Stimulated activated effector memory CD8-positive, alpha-beta T cell treated with anti-CD3 and anti-CD28 coated beads, Interleukin-12 subunit alpha, Interleukin-12 subunit beta, amount 100 ng/mL, for 72 hours (primary cell): ENCODE data around the gene PHLDA2.
A peak's percentile ranks its signal among the peaks of the same experiment; 100 is the strongest.

ENCODE experiments used
- ATAC-seq: fragments of 150-1000 bp; cut with Tn5 transposase; 2 replicates; pipeline ENCODE4 v1.10.0; 2021
- DNase-seq, 2 donors: peaks; one replicate each; pipeline ENCODE4 v3.0.0; 2021 to 2022; ENCODE audit warnings: low spot score in 2 of 2
- H3K27ac Mint-ChIP-seq: one replicate; pipeline ENCODE4 v1.8.0; 2022; ENCODE audit warnings: mild to moderate bottlenecking, mixed read lengths
- H3K36me3 Mint-ChIP-seq: one replicate; pipeline ENCODE4 v1.8.0; 2022; ENCODE audit warnings: mild to moderate bottlenecking, mixed read lengths
- H3K4me1 Mint-ChIP-seq: one replicate; pipeline ENCODE4 v1.8.0; 2022; ENCODE audit warnings: mixed read lengths
- H3K4me3 Mint-ChIP-seq: one replicate; pipeline ENCODE4 v1.8.0; 2022; ENCODE audit warnings: mild to moderate bottlenecking, mixed read lengths
- H3K9me3 Mint-ChIP-seq: one replicate; pipeline ENCODE4 v1.8.0; 2022; ENCODE audit warnings: mixed read lengths

Gene PHLDA2

DNA sequence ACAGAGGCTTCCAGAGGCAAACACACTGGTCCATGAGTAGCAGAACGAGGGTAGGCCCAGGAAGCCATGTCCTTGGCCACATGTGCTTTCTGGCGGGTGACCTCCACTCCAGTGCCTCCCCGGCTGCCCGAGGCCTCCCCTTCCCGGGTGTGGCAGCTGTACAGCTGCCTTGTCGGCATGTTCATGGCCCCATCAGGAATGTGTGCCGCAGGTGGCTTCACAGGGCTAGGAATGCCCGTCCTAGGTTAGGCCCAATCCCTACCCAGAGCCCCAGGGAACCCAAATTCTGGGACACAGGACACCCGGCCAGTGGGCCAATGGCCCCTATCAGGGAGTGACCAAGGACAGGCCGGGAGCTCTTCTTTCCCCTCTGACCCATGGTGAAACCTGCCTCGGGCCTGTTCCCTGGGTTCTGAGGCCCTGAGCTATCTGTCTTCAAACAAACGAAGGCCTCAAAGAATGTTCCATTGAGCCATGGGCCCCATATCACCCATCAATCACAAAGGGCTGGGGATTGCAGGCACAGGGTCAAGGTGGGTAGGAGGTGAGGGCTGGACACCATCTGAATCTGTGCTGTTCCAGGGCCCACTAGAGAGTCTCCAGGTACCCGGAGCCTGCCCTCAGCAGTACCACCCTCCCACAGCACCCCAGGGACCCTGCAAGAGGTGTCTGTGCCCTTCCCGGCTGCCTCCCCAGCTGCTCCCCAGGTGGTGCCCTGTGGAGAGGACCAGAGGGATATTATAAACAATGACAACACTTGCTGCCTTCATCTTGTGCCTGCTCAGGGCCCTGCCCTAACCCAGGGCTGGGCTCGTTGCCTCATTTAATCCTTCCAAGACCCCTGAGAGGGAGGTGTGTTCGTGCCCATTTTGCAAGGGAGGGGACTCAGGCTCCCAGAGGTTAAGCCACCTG, 39.6 kb downstream of the PHLDA2 start:
- DNase-seq (no peak), ATAC-seq (no peak)
- H3K27ac Mint-ChIP-seq: no peak overlapping the region
- no peak overlapping the region for H3K4me3 Mint-ChIP-seq
- H3K9me3 Mint-ChIP-seq: no peaks in the 10 kb centered on the region
- peaks cover 42% of the 10 kb centered on the region for H3K4me1 Mint-ChIP-seq
- peaks cover 5% of the 10 kb centered on the region for H3K36me3 Mint-ChIP-seq

DNA sequence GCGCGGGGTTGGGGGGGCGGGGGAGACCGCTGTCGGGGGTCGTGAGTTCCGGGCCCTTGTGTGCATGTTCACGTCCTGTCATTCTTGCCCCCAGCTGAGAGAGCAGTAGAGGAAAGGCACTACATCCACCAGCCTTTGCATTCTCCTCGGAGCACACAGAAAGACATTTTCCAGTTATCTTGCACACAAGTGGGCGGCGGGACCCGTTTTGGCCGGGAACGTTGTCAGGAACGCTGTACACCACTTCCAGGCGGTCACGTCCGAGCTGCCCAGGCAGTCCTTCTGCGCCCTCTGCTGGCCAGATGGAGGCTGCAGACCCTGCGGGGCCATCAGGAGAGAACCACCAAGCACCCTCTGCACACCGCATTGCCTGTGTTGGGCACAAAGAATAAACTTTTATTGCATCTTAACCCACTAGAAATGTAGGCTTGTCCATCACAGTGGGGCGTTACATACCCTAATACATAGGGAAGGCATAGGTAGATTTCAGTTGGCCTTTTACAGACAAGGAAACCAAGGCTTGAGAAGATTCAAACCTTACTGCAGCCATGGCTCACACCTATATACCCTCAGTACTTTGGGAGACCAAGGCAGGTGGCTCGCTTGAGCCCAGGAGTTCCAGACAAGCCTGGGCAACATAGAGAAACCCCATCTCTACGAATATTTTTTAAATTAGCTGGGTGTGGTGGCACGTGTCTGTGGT, 40.8 kb downstream of the PHLDA2 start:
- Mint-ChIP-seq H3K9me3 (no peaks in the 10 kb centered on the region), H3K4me1 (peaks cover 42% of the 10 kb centered on the region), H3K4me3 (peak overlapping the region; percentile 43), H3K27ac (no peak overlapping the region), H3K36me3 (peaks cover 5% of the 10 kb centered on the region)
- peak; percentile 93 to 94 for DNase-seq
- ATAC-seq: peak; percentile 47

DNA sequence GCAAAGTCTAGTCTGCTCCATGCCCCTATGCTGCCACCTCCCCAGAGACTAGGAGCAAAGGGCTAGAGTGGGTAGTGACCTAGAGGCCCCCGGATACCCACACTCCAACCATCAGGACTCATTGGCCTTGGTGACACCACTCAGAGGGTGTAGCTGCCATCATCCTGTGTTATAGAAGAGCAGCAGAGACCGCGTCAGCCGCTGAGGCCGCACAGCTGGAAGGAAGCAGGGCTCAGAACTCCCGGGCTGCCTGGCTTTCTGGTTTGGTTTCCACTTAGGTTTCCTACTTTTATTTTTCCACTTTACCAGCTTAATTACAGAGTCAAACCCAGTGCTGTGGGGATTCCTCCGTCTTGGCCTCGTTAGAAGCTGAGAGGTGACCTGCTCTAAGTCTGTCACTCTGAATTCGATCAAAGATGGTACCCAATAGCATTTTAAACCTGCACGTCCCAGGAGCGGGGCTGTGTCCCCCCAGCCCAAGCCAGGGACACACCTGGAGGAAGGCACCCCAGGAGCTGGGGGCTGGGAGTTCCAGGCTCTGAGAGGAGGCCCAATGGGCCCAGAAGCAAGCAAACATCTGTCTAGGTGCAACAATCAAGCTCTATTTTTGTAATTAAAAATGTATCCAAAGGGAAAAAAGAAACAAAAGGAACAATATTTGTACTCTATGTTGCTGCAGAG, 41.6 kb downstream of the PHLDA2 start:
- peak overlapping the region; percentile 43 for H3K4me3 Mint-ChIP-seq
- peaks cover 36% of the 10 kb centered on the region for H3K4me1 Mint-ChIP-seq
- DNase-seq (no peak), ATAC-seq (no peak)
- H3K9me3 Mint-ChIP-seq: no peaks in the 10 kb centered on the region
- H3K27ac Mint-ChIP-seq: no peak overlapping the region
- peaks cover 13% of the 10 kb centered on the region for H3K36me3 Mint-ChIP-seq

DNA sequence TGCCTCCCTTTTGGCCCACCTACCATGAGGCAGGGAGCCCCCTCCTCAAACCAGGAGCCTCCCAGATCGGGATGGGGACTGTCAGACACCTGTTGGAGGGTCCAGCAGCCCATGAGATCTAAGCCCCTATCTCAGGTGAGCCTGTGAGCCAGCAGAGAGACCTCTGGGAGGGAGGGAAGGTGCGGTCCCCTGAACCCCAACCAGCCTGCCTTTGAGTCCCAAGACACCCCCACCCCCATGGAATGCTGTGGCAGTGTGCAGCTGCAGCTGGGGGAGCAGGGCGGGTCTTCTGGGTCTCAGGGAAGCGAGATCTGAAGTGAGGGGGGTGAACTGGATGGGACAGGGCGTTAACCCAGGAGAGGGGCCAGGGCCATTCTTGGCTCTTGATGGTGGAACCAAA, 42.3 kb downstream of the PHLDA2 start:
- no peak overlapping the region for H3K27ac Mint-ChIP-seq

DNA sequence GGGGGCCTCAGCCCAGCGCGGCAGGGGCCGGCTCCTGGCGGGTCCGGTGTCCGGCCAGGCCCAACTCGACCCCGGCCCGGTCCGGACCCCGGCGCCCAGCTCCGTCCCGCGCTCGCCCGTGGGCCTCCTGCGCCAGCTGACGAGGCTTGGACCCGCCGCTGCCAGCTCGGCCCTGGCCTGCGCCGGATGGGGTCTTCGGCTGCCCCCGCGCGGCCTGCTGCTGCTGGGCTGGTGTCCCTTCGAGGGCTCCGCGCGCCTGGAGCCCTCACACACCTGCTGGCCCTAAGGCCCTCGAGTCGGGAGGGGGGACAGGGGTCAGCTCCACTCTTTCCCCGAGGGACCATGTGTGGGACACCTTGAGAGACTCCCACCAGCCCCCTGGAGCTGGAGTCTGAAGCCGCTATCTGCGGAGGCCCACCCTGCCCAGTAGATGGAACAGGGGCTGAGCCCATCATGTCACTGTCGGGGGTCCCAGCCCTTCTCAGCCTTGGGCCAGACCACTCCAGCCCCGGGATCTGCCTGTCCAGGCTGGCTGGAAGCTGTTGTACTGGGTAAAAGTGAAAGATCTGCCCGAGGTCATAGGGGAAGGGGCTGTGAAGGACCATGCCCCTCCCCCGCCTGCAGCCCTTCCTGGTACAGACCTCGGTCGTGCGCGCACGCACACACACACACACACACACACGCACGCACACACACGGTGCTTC, 42.9 kb downstream of the PHLDA2 start:
- peak overlapping the region; percentile 43 for H3K4me3 Mint-ChIP-seq
- H3K36me3 Mint-ChIP-seq: peaks cover 14% of the 10 kb centered on the region
- DNase-seq: no peak
- H3K9me3 Mint-ChIP-seq: no peaks in the 10 kb centered on the region
- no peak overlapping the region for H3K27ac Mint-ChIP-seq
- ATAC-seq: peak; percentile 1
- H3K4me1 Mint-ChIP-seq: peaks cover 26% of the 10 kb centered on the region

More for the DNA sequence above, 42.3 kb downstream of the PHLDA2 start:
- ATAC-seq: no peak
- peaks cover 31% of the 10 kb centered on the region for H3K4me1 Mint-ChIP-seq
- peaks cover 14% of the 10 kb centered on the region for H3K36me3 Mint-ChIP-seq
- no peaks in the 10 kb centered on the region for H3K9me3 Mint-ChIP-seq
- no peak for DNase-seq
- peak overlapping the region; percentile 43 for H3K4me3 Mint-ChIP-seq

DNA sequence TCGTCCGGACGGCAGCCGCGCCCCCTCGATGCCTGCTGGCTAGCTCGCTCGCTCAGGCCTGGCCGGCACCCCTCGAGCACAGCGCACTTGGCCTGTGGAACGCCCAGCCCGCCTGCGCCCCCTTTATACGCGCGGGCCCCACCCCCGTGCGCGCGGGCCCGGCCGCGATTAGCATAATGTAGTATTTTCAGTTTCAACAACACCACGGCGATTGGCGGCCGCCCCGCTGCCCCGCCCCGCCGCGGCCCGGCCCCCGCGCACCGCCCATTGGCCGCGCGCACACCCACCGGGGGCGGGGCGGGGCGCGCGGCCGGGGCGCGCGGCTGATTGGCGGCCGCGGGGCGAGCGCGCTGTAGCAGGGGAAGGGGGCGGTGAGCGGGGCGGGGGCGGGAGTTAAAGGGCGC, 43.5 kb downstream of the PHLDA2 start, which contains the start of gene CDKN1C:
Gene CDKN1C (minus strand): TSS at position 98 of the 404 bp plus-strand sequence. CDS start 319 bp downstream, outside the sequence.
- ATAC-seq: peak; percentile 86
- Mint-ChIP-seq H3K27ac (no peak within 1 kb of the TSS), H3K9me3 (no peaks in the 10 kb centered on the region), H3K36me3 (peaks cover 14% of the 10 kb centered on the region), H3K4me1 (peaks cover 26% of the 10 kb centered on the region), H3K4me3 (peak within 1 kb of the TSS; percentile 83)
- peak; percentile 74 to 88 for DNase-seq

DNA sequence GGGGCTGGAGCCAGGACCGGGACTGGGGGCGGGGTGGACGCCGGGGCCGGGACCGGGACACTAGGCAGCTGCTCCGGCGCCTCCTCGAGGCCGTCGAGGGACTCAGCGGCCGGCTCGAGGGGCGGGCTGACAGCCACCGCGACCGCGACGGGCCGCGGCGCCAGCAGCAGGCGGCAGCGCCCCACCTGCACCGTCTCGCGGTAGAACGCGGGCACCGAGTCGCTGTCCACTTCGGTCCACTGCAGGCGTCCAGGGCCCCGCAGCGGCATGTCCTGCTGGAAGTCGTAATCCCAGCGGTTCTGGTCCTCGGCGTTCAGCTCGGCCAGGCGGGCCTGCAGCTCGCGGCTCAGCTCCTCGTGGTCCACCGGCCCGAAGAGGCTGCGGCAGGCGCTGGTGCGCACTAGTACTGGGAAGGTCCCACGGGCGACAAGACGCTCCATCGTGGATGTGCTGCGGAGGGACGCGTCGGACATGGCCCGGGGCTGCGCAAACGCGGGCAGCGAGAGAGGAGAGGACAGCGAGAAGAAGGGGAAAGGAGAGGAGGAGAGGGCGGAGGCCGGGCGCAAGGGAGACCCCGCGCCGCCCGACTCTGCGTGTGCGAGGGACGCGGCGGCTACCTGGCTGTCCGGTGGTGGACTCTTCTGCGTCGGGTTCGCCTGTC, 44.1 kb downstream of the PHLDA2 start:
- peak in 1 of 2 donors; percentile 68 for DNase-seq

DNA sequence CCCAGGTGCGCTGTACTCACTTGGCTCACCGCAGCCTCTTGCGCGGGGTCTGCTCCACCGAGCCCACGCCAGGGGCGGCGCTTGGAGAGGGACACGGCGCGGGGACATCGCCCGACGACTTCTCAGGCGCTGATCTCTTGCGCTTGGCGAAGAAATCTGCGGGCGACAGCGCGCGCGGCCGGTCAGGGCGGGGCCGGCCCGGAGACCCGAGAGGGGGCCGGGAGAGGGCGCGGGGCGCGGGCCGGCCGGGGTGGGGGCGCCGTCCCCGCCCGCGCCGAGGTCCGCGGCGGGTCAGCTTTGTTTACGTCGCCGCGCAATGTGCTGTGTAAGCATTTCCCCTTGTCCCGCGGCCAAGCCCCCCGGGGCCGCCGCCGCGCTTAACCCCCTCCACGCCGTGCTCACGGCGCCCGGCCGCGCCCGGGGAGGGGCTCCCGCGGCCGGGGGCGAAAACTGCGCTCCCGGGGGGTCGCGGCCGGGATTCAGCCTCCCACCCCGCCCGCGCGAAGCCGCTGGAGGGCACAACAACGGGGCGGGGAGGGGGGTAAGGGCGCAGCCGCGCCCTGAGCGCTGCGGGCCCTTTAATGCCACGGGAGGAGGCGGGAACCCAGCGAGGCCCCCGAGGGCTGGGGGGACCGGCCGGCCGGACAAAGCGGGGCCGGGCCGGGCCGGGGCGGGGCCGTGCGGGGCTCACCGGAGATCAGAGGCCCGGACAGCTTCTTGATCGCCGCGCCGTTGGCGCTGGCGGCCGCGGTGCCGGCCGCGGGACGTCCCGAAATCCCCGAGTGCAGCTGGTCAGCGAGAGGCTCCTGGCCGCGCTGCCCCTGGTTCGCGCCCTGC, 45.0 kb downstream of the PHLDA2 start:
- ATAC-seq (no peak), DNase-seq (no peak)
- Mint-ChIP-seq H3K9me3 (no peaks in the 10 kb centered on the region), H3K4me1 (peaks cover 26% of the 10 kb centered on the region), H3K27ac (no peak overlapping the region), H3K36me3 (peaks cover 14% of the 10 kb centered on the region), H3K4me3 (peak overlapping the region; percentile 54)

More for the DNA sequence above, 44.1 kb downstream of the PHLDA2 start:
- peak; percentile 35 for ATAC-seq
- H3K27ac Mint-ChIP-seq: no peak overlapping the region
- no peaks in the 10 kb centered on the region for H3K9me3 Mint-ChIP-seq
- H3K4me1 Mint-ChIP-seq: peaks cover 26% of the 10 kb centered on the region
- peaks cover 14% of the 10 kb centered on the region for H3K36me3 Mint-ChIP-seq
- peak overlapping the region; percentile 83 for H3K4me3 Mint-ChIP-seq

DNA sequence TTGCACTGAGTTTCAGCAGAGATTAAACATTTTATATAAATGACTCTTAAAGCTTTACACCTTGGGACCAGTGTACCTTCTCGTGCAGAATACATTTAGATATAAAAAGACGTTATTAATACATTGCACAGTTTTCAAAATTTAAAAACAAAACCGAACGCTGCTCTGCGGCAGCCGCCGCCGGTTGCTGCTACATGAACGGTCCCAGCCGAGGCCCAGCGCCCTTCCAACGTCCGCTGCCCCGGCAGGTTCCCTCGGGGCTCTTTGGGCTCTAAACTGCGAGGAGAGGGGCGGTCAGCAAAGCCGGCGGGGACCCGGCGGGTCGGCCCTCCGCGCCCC, 45.6 kb downstream of the PHLDA2 start:
- no peak for DNase-seq
- Mint-ChIP-seq H3K27ac (no peak overlapping the region), H3K4me1 (peaks cover 26% of the 10 kb centered on the region), H3K36me3 (peaks cover 14% of the 10 kb centered on the region), H3K4me3 (peak overlapping the region; percentile 54), H3K9me3 (no peaks in the 10 kb centered on the region)
- ATAC-seq: no peak

DNA sequence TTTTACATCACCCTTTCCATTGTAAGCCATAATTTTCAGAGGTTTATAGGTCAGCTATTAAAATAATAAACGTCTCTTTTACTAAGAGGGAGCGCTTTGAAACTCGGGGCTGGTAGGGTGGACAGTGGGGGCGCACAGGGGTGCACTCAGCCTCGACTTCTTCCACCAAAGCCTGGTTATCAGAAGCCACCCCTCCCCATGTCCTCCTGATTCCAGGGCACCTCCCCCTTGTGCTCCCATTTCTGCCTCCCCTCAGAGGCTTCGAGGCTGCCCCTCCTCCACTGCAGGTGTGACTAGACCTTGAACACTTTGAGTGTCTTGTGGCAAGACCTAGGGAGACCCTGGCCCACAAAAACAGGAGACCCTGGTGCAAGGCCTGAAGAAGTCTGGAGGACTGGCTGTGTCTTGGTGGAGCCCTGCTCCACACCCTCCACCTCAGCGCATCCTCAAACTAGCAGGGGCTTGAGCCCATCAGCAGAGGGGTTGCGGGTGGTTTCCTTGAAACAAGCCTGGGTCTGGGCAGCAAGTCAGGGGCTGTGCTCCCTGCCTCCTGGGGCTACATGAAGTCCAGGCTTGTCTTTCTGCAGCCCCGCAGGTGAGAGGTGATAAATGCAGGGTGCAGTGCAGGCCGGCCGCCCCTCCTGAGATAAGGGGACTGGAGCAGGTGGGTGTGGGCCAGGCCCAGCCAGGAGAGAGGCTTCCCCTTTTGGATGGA, 46.7 kb downstream of the PHLDA2 start:
- peaks cover 18% of the 10 kb centered on the region for H3K4me1 Mint-ChIP-seq
- peaks cover 14% of the 10 kb centered on the region for H3K36me3 Mint-ChIP-seq
- H3K27ac Mint-ChIP-seq: no peak overlapping the region
- H3K4me3 Mint-ChIP-seq: peak overlapping the region; percentile 54
- H3K9me3 Mint-ChIP-seq: no peaks in the 10 kb centered on the region
- ATAC-seq (no peak), DNase-seq (no peak)

DNA sequence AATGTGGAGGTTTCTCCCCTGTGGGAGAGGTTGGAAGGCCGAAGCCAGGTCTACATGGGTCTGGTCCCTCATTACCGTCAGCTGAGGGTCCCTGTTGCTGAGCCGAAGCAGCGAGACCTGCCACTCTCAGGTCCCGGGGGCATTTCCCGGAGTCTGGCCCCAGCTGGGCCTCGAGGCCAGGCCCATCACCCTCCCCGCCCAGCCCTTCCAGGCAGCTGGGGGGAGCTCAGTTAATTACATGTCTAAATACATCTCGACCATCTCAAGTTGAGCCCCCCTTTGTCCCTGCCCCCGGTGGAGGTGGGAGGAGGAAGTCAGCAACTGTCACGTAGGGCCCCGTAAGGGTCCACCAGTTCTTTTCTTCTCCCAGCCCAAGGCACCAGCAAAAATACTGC, 47.2 kb downstream of the PHLDA2 start:
- H3K36me3 Mint-ChIP-seq: peaks cover 14% of the 10 kb centered on the region
- H3K4me3 Mint-ChIP-seq: no peak overlapping the region
- no peaks in the 10 kb centered on the region for H3K9me3 Mint-ChIP-seq
- DNase-seq (no peak), ATAC-seq (no peak)
- no peak overlapping the region for H3K27ac Mint-ChIP-seq
- H3K4me1 Mint-ChIP-seq: peaks cover 12% of the 10 kb centered on the region

DNA sequence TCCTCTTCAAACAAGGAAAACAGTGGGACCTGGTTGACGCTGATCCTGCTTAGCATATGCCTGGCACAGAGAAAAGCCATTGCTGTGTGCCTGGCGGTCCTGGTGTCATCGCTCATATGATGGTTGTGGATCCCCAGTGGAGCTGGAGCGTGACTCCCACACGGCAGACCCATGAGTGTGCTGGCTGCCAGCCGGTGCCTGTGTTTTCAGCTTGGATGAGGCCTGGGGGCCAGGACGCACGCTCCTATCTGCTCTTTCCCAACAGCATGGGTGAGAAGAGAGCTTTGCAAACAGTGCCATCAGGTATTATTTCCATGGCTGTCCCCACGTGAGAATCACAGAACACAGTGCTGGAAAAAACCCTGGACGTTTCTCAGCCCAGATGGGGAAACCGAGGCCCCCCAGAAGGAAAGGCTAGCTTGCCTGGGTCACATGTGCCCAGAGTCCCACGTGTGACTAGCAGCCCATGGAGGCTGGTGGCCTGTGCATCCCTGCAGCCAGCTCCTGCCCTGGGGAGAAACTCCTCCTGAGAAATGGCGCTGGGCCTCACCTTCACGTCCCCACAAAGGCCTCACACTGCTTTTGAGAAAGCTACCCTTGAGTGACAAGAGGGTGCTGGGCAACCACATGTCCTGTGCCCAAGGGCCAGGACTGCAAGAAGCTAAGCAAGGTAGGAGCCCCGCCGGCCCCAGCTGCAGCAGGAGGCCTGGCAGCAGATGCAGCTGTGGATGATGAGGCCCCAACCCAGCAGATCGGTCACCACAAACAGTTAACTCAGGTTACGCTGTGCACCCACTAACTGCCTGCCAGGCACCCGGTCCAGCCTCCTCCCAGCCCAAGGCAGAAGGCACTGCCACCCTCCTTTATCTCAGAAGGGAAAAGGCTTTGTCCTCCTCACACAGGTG, 47.9 kb downstream of the PHLDA2 start:
- H3K36me3 Mint-ChIP-seq: peaks cover 9% of the 10 kb centered on the region
- no peaks in the 10 kb centered on the region for H3K9me3 Mint-ChIP-seq
- ATAC-seq (no peak), DNase-seq (no peak)
- peaks cover 6% of the 10 kb centered on the region for H3K4me1 Mint-ChIP-seq
- H3K4me3 Mint-ChIP-seq: no peak overlapping the region
- H3K27ac Mint-ChIP-seq: no peak overlapping the region
